Thyroid gland (tissue), 4 donors: ENCODE results near the gene AFF2.

Source experiments
- POLR2A ChIP-seq, 2 donors: fragments of 450-650 bp; IDR thresholded peaks; one replicate each; pipeline ENCODE4 v1.6.1; 2017; ENCODE audit warnings: antibody characterized with exemption in 2 of 2, mild to moderate bottlenecking in 2 of 2, moderate library complexity in 1 of 2
- TF ChIP-seq, protein P1 (sequence below), 6 experiments: fragments of 200-600 bp in 3 of 6; fragments of 450-650 bp in 3 of 6; sonication (generic) in 3 of 6; IDR thresholded peaks; one replicate each; pipeline ENCODE4 v1.5.1; 2016 to 2019; ENCODE audit warnings: antibody characterized with exemption in 6 of 6, mild to moderate bottlenecking in 2 of 6, inconsistent platforms in 1 of 6, moderate library complexity in 1 of 6

GRCh38 chrX:148592595-148592994, 92.2 kb downstream of the AFF2 start:
- TF ChIP-seq, protein P1, sequence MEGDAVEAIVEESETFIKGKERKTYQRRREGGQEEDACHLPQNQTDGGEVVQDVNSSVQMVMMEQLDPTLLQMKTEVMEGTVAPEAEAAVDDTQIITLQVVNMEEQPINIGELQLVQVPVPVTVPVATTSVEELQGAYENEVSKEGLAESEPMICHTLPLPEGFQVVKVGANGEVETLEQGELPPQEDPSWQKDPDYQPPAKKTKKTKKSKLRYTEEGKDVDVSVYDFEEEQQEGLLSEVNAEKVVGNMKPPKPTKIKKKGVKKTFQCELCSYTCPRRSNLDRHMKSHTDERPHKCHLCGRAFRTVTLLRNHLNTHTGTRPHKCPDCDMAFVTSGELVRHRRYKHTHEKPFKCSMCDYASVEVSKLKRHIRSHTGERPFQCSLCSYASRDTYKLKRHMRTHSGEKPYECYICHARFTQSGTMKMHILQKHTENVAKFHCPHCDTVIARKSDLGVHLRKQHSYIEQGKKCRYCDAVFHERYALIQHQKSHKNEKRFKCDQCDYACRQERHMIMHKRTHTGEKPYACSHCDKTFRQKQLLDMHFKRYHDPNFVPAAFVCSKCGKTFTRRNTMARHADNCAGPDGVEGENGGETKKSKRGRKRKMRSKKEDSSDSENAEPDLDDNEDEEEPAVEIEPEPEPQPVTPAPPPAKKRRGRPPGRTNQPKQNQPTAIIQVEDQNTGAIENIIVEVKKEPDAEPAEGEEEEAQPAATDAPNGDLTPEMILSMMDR (IDR thresholded peaks at IDR 0.05), result no peak
- no peak for TF ChIP-seq POLR2A (IDR thresholded peaks at IDR 0.05)
